Cardiac muscle cell (in vitro differentiated cells and primary cell): ENCODE measurements around the gene WNT7B. TPM values are rescaled to one million over a fixed set of nuclear protein-coding genes. Genes with fewer than 3 reads are reported as not detected.

Experiments used
- DNase-seq, 2 donors: peaks; one replicate each; pipeline versions ENCODE4 v3.0.0 to v3.0.0-alpha.2; 2010 to 2017; ENCODE audit warnings: low read depth in 1 of 2, low spot score in 1 of 2
- H3K27ac ChIP-seq: fragments of 200-600 bp; sonication (generic); 2 replicates; pipeline ENCODE4 v1.5.1; 2016
- H3K27me3 ChIP-seq: fragments of 200-600 bp; sonication (generic); 2 replicates; pipeline ENCODE4 v1.6.0; 2016; ENCODE audit warnings: control low read depth
- H3K36me3 ChIP-seq: fragments of 200-600 bp; sonication (generic); 2 replicates; pipeline ENCODE4 v1.5.1; 2016; ENCODE audit warnings: control low read depth
- H3K4me1 ChIP-seq: fragments of 200-600 bp; sonication (generic); 2 replicates; pipeline ENCODE4 v1.8.1; 2017; ENCODE audit warnings: low read depth, mild to moderate bottlenecking, mixed run types
- H3K4me3 ChIP-seq: fragments of 200-600 bp; sonication (generic); 2 replicates; pipeline ENCODE4 v1.5.1; 2016; ENCODE audit warnings: mild to moderate bottlenecking
- H3K9me3 ChIP-seq: fragments of 200-600 bp; sonication (generic); 2 replicates; pipeline ENCODE4 v1.5.1; 2017; ENCODE audit warnings: low read depth, mild to moderate bottlenecking, control low read depth
- CTCF ChIP-seq: IDR thresholded peaks from 2 replicates; pipeline ENCODE4 v1.5.1; 2012; ENCODE audit warnings: low read depth, mild to moderate bottlenecking, low read length
- polyA plus RNA-seq: library from polyadenylated mRNA; unstranded; fragments of >200 nt; fragmentation: Nextera tagmentation; extraction: Ambion mirVana; gene quantifications from 2 replicates; pipeline ENCODE4 v1.2.1, GENCODE V29; 2016
- total RNA-seq: library from RNA; depleted of rRNA; stranded (reverse); fragments of >200 nt; gene quantifications from 2 replicates; pipeline ENCODE4 v1.2.3, GENCODE V29; 2016

Gene WNT7B
- total and polyA plus RNA-seq, 2 experiments from 2014 or later = not detected

DNA sequence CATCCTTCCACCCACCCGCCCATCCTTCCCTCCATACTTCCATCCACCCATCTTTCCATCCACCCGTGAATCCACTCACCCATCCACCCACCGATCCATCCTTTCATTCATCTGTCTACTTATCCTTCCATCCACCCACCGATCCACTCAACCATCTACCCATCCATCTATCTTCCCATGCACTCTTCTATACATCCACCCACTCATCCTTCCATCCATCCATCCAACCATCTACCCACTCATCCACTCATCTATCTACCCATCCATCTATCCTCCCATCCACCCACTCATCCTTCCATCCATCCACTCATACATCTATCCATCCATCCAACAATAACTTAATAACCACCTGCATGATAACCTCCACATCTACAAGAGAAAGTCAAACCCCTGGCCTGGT lies 47.3 kb downstream of the WNT7B start:
- H3K4me3 ChIP-seq = no peak overlapping the region
- H3K4me1 ChIP-seq = no peaks in the 10 kb centered on the region
- TF ChIP-seq CTCF = no peak
- H3K36me3 ChIP-seq = no peaks in the 10 kb centered on the region
- H3K27ac ChIP-seq = no peak overlapping the region
- DNase-seq = no peak
- no peaks in the 10 kb centered on the region for H3K9me3 ChIP-seq
- H3K27me3 ChIP-seq = peaks cover 6% of the 10 kb centered on the region

DNA sequence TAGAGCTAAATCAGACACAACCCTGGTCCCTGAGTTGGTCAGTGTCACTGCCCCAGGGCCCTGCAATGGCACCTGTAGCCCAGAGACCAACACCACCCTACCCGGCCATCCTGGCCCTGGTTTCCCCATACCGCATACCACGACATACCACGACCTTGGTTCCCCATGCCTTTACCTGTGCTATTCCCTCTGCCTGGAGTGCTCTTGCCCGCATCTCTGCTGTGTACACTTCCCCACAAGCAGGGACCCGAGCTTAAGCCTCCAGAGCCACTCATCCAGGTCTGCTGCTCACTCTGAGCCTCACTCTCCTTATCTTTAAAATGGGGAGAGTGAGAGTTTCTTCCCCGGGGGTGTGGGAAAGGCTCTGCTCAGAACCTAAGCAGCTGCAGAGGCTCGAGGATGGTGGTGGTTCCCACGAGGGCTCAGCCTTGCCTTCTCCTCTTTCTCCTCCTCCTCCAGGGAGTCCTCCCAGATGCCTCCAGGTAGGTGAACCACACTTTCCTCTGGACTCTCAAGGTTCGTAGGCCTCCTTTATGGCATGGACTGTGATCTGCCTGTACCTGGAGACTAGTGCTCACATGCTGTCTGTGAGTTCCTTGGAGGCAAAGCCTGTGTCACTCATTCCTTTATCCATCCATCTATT lies 48.1 kb downstream of the WNT7B start:
- Histone ChIP-seq H3K4me1 (no peaks in the 10 kb centered on the region), H3K4me3 (no peak overlapping the region), H3K27ac (no peak overlapping the region), H3K9me3 (no peaks in the 10 kb centered on the region), H3K36me3 (no peaks in the 10 kb centered on the region), H3K27me3 (peaks cover 6% of the 10 kb centered on the region)
- TF ChIP-seq CTCF = no peak
- DNase-seq = no peak

- Histone ChIP-seq H3K9me3 (no peaks in the 10 kb centered on the region), H3K36me3 (no peaks in the 10 kb centered on the region), H3K27me3 (no peaks in the 10 kb centered on the region), H3K4me1 (no peaks in the 10 kb centered on the region), H3K27ac (no peak overlapping the region), H3K4me3 (no peak overlapping the region)
- TF ChIP-seq CTCF = no peak
- no peak for DNase-seq
These were observed 49.9 kb downstream of the WNT7B start for GRCh38 chr22:45927059-45927458.

- Histone ChIP-seq H3K4me3 (no peak overlapping the region), H3K27ac (no peak overlapping the region), H3K9me3 (no peaks in the 10 kb centered on the region), H3K4me1 (no peaks in the 10 kb centered on the region), H3K36me3 (no peaks in the 10 kb centered on the region), H3K27me3 (no peaks in the 10 kb centered on the region)
- no peak for DNase-seq
- no peak for TF ChIP-seq CTCF
These were observed 50.5 kb downstream of the WNT7B start for GRCh38 chr22:45926433-45926832.

DNA sequence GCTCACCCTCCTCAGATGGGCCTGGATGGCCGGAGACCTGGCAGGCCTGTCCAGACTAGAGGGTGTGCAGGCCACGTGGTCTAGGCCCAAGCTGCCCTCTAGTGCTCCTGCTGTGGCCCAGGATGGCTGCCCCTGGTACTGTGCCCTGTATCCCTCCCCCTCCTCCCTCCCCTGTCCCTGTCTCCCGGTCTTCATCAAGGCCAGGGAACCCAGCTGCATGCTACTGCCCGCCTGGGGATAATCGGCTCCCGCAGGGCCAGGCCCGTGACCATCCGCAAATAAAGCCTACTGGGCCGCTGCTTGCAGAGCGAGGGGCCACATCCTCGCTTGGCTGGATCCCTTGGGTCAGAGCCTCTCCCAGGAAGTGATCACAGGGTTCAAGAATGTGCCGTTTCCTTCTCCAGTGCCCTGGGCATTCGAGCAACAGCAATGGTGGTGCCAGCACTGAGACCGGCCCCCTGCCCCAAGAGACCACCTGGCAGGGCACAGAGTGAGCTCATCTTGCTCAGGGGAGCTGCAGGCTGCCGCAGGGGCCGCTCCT lies 51.1 kb downstream of the WNT7B start:
- Histone ChIP-seq H3K36me3 (no peaks in the 10 kb centered on the region), H3K9me3 (no peaks in the 10 kb centered on the region), H3K27ac (no peak overlapping the region), H3K4me1 (no peaks in the 10 kb centered on the region), H3K4me3 (no peak overlapping the region), H3K27me3 (no peaks in the 10 kb centered on the region)
- no peak for TF ChIP-seq CTCF
- DNase-seq = no peak
